GM23338 (cell line): Measurements from ENCODE around the gene RRP1. TPM values are rescaled to one million over a fixed set of nuclear protein-coding genes. Genes with fewer than 3 reads are reported as not detected.

Source experiments
- ATAC-seq: fragments of 200-7000 bp; cut with Tn5 transposase; 3 replicates; pipeline ENCODE4 v1.9.1; 2020
- DNase-seq: peaks from one replicate; pipeline ENCODE4 v3.0.0-alpha.2; 2015; ENCODE audit warnings: low spot score
- H2AFZ ChIP-seq: fragments of 200-600 bp; sonication (generic); 2 replicates; pipeline ENCODE4 v1.8.0; 2016; ENCODE audit warnings: antibody characterized with exemption, mild to moderate bottlenecking, moderate library complexity
- H3F3A ChIP-seq: fragments of 200-600 bp; sonication (generic); replicated peaks from 2 replicates; pipeline ENCODE4 v1.8.0; 2017; ENCODE audit warnings: antibody characterized with exemption, mixed run types, low read depth
- H3K27ac ChIP-seq: fragments of 200-600 bp; sonication (generic); 2 replicates; pipeline ENCODE4 v1.6.1; 2016; ENCODE audit warnings: low read depth
- H3K27me3 ChIP-seq: fragments of 200-600 bp; sonication (generic); 2 replicates; pipeline ENCODE4 v1.8.0; 2016; ENCODE audit warnings: mild to moderate bottlenecking, mixed run types, moderate library complexity; ENCODE audit not compliant: insufficient read depth
- H3K36me3 ChIP-seq: fragments of 200-600 bp; sonication (generic); 2 replicates; pipeline ENCODE4 v1.8.0; 2016; ENCODE audit warnings: mild to moderate bottlenecking; ENCODE audit not compliant: insufficient read depth
- H3K4me1 ChIP-seq: fragments of 200-600 bp; sonication (generic); 2 replicates; pipeline ENCODE4 v1.8.0; 2016; ENCODE audit warnings: mild to moderate bottlenecking, moderate library complexity; ENCODE audit not compliant: insufficient read depth
- H3K4me2 ChIP-seq: fragments of 200-600 bp; sonication (generic); 2 replicates; pipeline ENCODE4 v1.7.1; 2017; ENCODE audit warnings: mixed run types
- H3K4me3 ChIP-seq: fragments of 200-600 bp; sonication (generic); 2 replicates; pipeline ENCODE4 v1.6.1; 2016; ENCODE audit warnings: mixed run types
- H3K79me2 ChIP-seq: fragments of 200-600 bp; sonication (generic); replicated peaks from 2 replicates; pipeline ENCODE4 v1.8.0; 2017; ENCODE audit warnings: mild to moderate bottlenecking; ENCODE audit not compliant: insufficient read depth
- H3K9me2 ChIP-seq: fragments of 200-600 bp; sonication (generic); 2 replicates; pipeline ENCODE4 v1.8.0; 2017; ENCODE audit not compliant: insufficient read depth
- H4K20me1 ChIP-seq: fragments of 200-600 bp; sonication (generic); replicated peaks from 2 replicates; pipeline ENCODE4 v1.8.0; 2017; ENCODE audit warnings: mild to moderate bottlenecking; ENCODE audit not compliant: insufficient read depth
- H3K27ac Mint-ChIP-seq: 2 replicates; pipeline ENCODE4 v1.8.0; 2020; ENCODE audit warnings: inconsistent platforms, mild to moderate bottlenecking, moderate library complexity, mixed read lengths
- H3K27me3 Mint-ChIP-seq: 3 replicates; pipeline ENCODE4 v1.8.0; 2022; ENCODE audit warnings: low read depth, mild to moderate bottlenecking, moderate library complexity, mixed read lengths, inconsistent platforms; ENCODE audit not compliant: insufficient read depth, poor library complexity
- H3K36me3 Mint-ChIP-seq: 3 replicates; pipeline ENCODE4 v1.8.0; 2021; ENCODE audit warnings: low read depth, mild to moderate bottlenecking, inconsistent platforms, moderate library complexity, mixed read lengths
- H3K4me1 Mint-ChIP-seq: 3 replicates; pipeline ENCODE4 v1.8.0; 2020; ENCODE audit warnings: mild to moderate bottlenecking, inconsistent platforms, mixed read lengths
- H3K4me3 Mint-ChIP-seq: 3 replicates; pipeline ENCODE4 v1.8.0; 2021; ENCODE audit warnings: moderate library complexity, mild to moderate bottlenecking, inconsistent platforms, mixed read lengths
- H3K9me3 Mint-ChIP-seq: 3 replicates; pipeline ENCODE4 v1.8.0; 2020; ENCODE audit warnings: moderate library complexity, mild to moderate bottlenecking, inconsistent platforms, mixed read lengths
- CREB1 ChIP-seq: fragments of 250-450 bp; sonication (Bioruptor Pico); IDR thresholded peaks from 2 replicates; pipeline ENCODE4 v1.5.0; 2020; ENCODE audit warnings: low read depth, mild to moderate bottlenecking, moderate library complexity
- ETS1 ChIP-seq: IDR thresholded peaks from 2 replicates; pipeline ENCODE4 v1.6.1; 2016; ENCODE audit warnings: antibody characterized with exemption
- EZH2 ChIP-seq: fragments of 200-600 bp; sonication (generic); IDR thresholded peaks from one replicate; pipeline ENCODE4 v1.8.0; 2017; ENCODE audit warnings: antibody characterized with exemption, mild to moderate bottlenecking, low read depth; ENCODE audit not compliant: unreplicated experiment
- EZH2phosphoT487 ChIP-seq: fragments of 200-600 bp; sonication (generic); IDR thresholded peaks from one replicate; pipeline ENCODE4 v1.8.1; 2018; ENCODE audit warnings: antibody characterized with exemption; ENCODE audit not compliant: unreplicated experiment
- JUNB ChIP-seq: IDR thresholded peaks from one replicate; pipeline ENCODE4 v1.6.1; 2016; ENCODE audit warnings: antibody characterized with exemption; ENCODE audit not compliant: unreplicated experiment
- NANOG ChIP-seq: IDR thresholded peaks from 2 replicates; pipeline ENCODE4 v1.6.1; 2016; ENCODE audit warnings: antibody characterized with exemption, borderline replicate concordance
- POLR2AphosphoS5 ChIP-seq: IDR thresholded peaks from 2 replicates; pipeline ENCODE4 v1.6.1; 2016; ENCODE audit warnings: antibody characterized with exemption, low read depth
- REST ChIP-seq: IDR thresholded peaks from one replicate; pipeline ENCODE4 v1.6.1; 2018; ENCODE audit warnings: antibody characterized with exemption; ENCODE audit not compliant: unreplicated experiment
- STAT1 ChIP-seq: IDR thresholded peaks from one replicate; pipeline ENCODE4 v1.6.1; 2016; ENCODE audit warnings: antibody characterized with exemption; ENCODE audit not compliant: unreplicated experiment
- ZNF114 ChIP-seq: fragments of 250-450 bp; sonication (Bioruptor Pico); IDR thresholded peaks from 2 replicates; pipeline ENCODE4 v1.5.0; 2020; ENCODE audit warnings: mild to moderate bottlenecking, moderate library complexity
- ZNF331 ChIP-seq: fragments of 250-450 bp; sonication (Bioruptor Pico); IDR thresholded peaks from 2 replicates; pipeline ENCODE4 v1.5.0; 2020; ENCODE audit warnings: low read depth, mild to moderate bottlenecking, moderate library complexity
- polyA plus RNA-seq: library from polyadenylated mRNA; unstranded; fragments of >200 nt; fragmentation: Nextera tagmentation; extraction: Ambion mirVana; gene quantifications from 2 replicates; pipeline ENCODE4 v1.2.1, GENCODE V29; 2016
- total RNA-seq: library from RNA; depleted of rRNA; stranded (reverse); fragments of >200 nt; shearing (Covaris generic); gene quantifications from 2 replicates; pipeline ENCODE4 v1.2.3, GENCODE V29; 2014
- TF ChIP-seq, protein P1 (sequence below): fragments of 250-450 bp; sonication (Bioruptor Pico); IDR thresholded peaks from 2 replicates; pipeline ENCODE4 v1.5.0; 2020; ENCODE audit warnings: mild to moderate bottlenecking, moderate library complexity
- TF ChIP-seq, protein P2 (sequence below), 2 experiments: fragments of 200-600 bp in 1 of 2; sonication (generic) in 1 of 2; conservative IDR thresholded peaks; 2 replicates each; pipeline versions ENCODE4 v1.5.1 to v1.6.1; 2016 to 2017; ENCODE audit warnings: antibody characterized with exemption in 2 of 2, low read depth in 2 of 2, mild to moderate bottlenecking in 2 of 2, moderate library complexity in 1 of 2

RRP1 gene
- total and polyA plus RNA-seq, 2 experiments from 2014 or later, result 36.5 to 63.5 TPM

- Histone ChIP-seq H3K4me2 (no peak overlapping the region), H3K27me3 (no peaks in the 10 kb centered on the region), H3K79me2 (no peaks in the 10 kb centered on the region), H3K4me3 (no peak overlapping the region), H3K9me2 (no peaks in the 10 kb centered on the region), H3K27ac (no peak overlapping the region), H3K36me3 (no peaks in the 10 kb centered on the region), H3F3A (0 out of 2 replicates have a peak, but pooled peaks cover 5% of the 10 kb centered on the region), H2AFZ (no peak overlapping the region), H4K20me1 (no peaks in the 10 kb centered on the region), H3K4me1 (peaks cover 2% of the 10 kb centered on the region; the same call in 1 of the 2 replicates)
- Mint-ChIP-seq H3K4me1 (peaks cover 7% of the 10 kb centered on the region), H3K36me3 (peaks cover 8% of the 10 kb centered on the region; the same call in 2 of the 3 replicates), H3K27ac (no peak overlapping the region), H3K9me3 (no peaks in the 10 kb centered on the region), H3K4me3 (no peak overlapping the region), H3K27me3 (peaks cover 15% of the 10 kb centered on the region)
- TF ChIP-seq, protein P1, sequence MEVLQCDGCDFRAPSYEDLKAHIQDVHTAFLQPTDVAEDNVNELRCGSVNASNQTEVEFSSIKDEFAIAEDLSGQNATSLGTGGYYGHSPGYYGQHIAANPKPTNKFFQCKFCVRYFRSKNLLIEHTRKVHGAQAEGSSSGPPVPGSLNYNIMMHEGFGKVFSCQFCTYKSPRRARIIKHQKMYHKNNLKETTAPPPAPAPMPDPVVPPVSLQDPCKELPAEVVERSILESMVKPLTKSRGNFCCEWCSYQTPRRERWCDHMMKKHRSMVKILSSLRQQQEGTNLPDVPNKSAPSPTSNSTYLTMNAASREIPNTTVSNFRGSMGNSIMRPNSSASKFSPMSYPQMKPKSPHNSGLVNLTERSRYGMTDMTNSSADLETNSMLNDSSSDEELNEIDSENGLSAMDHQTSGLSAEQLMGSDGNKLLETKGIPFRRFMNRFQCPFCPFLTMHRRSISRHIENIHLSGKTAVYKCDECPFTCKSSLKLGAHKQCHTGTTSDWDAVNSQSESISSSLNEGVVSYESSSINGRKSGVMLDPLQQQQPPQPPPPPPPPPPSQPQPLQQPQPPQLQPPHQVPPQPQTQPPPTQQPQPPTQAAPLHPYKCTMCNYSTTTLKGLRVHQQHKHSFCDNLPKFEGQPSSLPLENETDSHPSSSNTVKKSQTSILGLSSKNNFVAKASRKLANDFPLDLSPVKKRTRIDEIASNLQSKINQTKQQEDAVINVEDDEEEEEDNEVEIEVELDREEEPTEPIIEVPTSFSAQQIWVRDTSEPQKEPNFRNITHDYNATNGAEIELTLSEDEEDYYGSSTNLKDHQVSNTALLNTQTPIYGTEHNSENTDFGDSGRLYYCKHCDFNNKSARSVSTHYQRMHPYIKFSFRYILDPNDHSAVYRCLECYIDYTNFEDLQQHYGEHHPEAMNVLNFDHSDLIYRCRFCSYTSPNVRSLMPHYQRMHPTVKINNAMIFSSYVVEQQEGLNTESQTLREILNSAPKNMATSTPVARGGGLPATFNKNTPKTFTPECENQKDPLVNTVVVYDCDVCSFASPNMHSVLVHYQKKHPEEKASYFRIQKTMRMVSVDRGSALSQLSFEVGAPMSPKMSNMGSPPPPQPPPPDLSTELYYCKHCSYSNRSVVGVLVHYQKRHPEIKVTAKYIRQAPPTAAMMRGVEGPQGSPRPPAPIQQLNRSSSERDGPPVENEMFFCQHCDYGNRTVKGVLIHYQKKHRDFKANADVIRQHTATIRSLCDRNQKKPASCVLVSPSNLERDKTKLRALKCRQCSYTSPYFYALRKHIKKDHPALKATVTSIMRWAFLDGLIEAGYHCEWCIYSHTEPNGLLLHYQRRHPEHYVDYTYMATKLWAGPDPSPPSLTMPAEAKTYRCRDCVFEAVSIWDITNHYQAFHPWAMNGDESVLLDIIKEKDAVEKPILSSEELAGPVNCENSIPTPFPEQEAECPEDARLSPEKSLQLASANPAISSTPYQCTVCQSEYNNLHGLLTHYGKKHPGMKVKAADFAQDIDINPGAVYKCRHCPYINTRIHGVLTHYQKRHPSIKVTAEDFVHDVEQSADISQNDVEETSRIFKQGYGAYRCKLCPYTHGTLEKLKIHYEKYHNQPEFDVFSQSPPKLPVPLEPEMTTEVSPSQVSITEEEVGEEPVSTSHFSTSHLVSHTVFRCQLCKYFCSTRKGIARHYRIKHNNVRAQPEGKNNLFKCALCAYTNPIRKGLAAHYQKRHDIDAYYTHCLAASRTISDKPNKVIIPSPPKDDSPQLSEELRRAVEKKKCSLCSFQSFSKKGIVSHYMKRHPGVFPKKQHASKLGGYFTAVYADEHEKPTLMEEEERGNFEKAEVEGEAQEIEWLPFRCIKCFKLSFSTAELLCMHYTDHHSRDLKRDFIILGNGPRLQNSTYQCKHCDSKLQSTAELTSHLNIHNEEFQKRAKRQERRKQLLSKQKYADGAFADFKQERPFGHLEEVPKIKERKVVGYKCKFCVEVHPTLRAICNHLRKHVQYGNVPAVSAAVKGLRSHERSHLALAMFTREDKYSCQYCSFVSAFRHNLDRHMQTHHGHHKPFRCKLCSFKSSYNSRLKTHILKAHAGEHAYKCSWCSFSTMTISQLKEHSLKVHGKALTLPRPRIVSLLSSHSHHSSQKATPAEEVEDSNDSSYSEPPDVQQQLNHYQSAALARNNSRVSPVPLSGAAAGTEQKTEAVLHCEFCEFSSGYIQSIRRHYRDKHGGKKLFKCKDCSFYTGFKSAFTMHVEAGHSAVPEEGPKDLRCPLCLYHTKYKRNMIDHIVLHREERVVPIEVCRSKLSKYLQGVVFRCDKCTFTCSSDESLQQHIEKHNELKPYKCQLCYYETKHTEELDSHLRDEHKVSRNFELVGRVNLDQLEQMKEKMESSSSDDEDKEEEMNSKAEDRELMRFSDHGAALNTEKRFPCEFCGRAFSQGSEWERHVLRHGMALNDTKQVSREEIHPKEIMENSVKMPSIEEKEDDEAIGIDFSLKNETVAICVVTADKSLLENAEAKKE (CRISPR knock-in tag), result no peak
- TF ChIP-seq ETS1, result no peak
- no peak for TF ChIP-seq CREB1 (CRISPR knock-in tag)
- no peak for TF ChIP-seq EZH2
- no peak for TF ChIP-seq REST
- TF ChIP-seq, protein P2, sequence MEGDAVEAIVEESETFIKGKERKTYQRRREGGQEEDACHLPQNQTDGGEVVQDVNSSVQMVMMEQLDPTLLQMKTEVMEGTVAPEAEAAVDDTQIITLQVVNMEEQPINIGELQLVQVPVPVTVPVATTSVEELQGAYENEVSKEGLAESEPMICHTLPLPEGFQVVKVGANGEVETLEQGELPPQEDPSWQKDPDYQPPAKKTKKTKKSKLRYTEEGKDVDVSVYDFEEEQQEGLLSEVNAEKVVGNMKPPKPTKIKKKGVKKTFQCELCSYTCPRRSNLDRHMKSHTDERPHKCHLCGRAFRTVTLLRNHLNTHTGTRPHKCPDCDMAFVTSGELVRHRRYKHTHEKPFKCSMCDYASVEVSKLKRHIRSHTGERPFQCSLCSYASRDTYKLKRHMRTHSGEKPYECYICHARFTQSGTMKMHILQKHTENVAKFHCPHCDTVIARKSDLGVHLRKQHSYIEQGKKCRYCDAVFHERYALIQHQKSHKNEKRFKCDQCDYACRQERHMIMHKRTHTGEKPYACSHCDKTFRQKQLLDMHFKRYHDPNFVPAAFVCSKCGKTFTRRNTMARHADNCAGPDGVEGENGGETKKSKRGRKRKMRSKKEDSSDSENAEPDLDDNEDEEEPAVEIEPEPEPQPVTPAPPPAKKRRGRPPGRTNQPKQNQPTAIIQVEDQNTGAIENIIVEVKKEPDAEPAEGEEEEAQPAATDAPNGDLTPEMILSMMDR (conservative IDR thresholded peaks at IDR 0.05; ENCODE audit: low read depth in 2 of 2), result no peak
- TF ChIP-seq POLR2AphosphoS5, result no peak
- TF ChIP-seq EZH2phosphoT487, result no peak
- no peak for TF ChIP-seq JUNB
- TF ChIP-seq ZNF331 (CRISPR knock-in tag), result no peak
- no peak for TF ChIP-seq NANOG
- no peak for TF ChIP-seq STAT1
- TF ChIP-seq ZNF114 (CRISPR knock-in tag), result no peak
- DNase-seq (no peak), ATAC-seq (no peak)
Measured at GRCh38 chr21:43809346-43809799, 20.0 kb downstream of the RRP1 start.
